ENCODE measurements around the gene DKK3. TPM values are rescaled to one million over a fixed set of nuclear protein-coding genes. Genes with fewer than 3 reads are reported as not detected.

The DKK3 gene
- polyA plus RNA-seq, 2 of the 4 experiments (the other 2 are of a cell fraction), result 18.4 to 20.8 TPM

GRCh38 chr11:11963842-11964773 lies 44.3 kb downstream of the DKK3 start (continued):
- TF ChIP-seq, protein P1, sequence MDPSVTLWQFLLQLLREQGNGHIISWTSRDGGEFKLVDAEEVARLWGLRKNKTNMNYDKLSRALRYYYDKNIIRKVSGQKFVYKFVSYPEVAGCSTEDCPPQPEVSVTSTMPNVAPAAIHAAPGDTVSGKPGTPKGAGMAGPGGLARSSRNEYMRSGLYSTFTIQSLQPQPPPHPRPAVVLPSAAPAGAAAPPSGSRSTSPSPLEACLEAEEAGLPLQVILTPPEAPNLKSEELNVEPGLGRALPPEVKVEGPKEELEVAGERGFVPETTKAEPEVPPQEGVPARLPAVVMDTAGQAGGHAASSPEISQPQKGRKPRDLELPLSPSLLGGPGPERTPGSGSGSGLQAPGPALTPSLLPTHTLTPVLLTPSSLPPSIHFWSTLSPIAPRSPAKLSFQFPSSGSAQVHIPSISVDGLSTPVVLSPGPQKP (IDR thresholded peaks at IDR 0.05; ENCODE audit: low read depth, low read length), result no peak
- TF ChIP-seq HEYL (CRISPR knock-in tag; IDR thresholded peaks at IDR 0.05), result no peak
- TF ChIP-seq HOXB5 (CRISPR knock-in tag; IDR thresholded peaks at IDR 0.05), result no peak
- no peak for TF ChIP-seq CBX8 (IDR thresholded peaks at IDR 0.05)
- no peak for TF ChIP-seq CHD2 (IDR thresholded peaks at IDR 0.05; ENCODE audit: low read length, partially characterized antibody)
- TF ChIP-seq MAZ (IDR thresholded peaks at IDR 0.05; ENCODE audit: borderline replicate concordance, low read depth, low read length), result no peak
- TF ChIP-seq, protein P2, sequence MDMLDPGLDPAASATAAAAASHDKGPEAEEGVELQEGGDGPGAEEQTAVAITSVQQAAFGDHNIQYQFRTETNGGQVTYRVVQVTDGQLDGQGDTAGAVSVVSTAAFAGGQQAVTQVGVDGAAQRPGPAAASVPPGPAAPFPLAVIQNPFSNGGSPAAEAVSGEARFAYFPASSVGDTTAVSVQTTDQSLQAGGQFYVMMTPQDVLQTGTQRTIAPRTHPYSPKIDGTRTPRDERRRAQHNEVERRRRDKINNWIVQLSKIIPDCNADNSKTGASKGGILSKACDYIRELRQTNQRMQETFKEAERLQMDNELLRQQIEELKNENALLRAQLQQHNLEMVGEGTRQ (IDR thresholded peaks at IDR 0.05), result no peak

- no peak overlapping the region for H3K4me2 ChIP-seq
- CTCF ChIA-PET, result interaction anchor here (1.2 to 8.8 kb wide), 4 partner anchors 16 to 165 kb away, joined by 4 to 98 read pairs (median 7); no protein-coding TSS in a partner anchor
- ATAC-seq (no peak), FAIRE-seq (no peak), DNase-seq (ENCODE audit: low read depth in 1 of 2, low spot score in 1 of 2) (no peak)
- no peak for TF ChIP-seq PBX3 (IDR thresholded peaks at IDR 0.05)
- TF ChIP-seq EHMT2 (IDR thresholded peaks at IDR 0.05; ENCODE audit: low read depth), result no peak
- POLR2A ChIA-PET, result no interaction called here
- 86% methylated on average over 7 of the region's 7 CpGs for WGBS (ENCODE audit: missing lambda C conversion rate)
- H3K27ac ChIP-seq, result no peak overlapping the region
- H3K4me3 ChIP-seq, result no peak overlapping the region
- no peaks in the 10 kb centered on the region for H3K4me1 ChIP-seq
- no peaks in the 10 kb centered on the region for H3K9me3 ChIP-seq
Measured at GRCh38 chr11:11963067-11963466, 45.4 kb downstream of the DKK3 start.

GRCh38 chr11:11961399-11962028 lies 46.9 kb downstream of the DKK3 start:
- H3K4me3 ChIP-seq, result no peak overlapping the region
- no peak overlapping the region for H3K4me2 ChIP-seq
- no peak overlapping the region for H3K27ac ChIP-seq
- no peak for DNase-seq (ENCODE audit: low read depth in 1 of 2, low spot score in 1 of 2)
- ATAC-seq, result no peak
- no peak for FAIRE-seq
- no peaks in the 10 kb centered on the region for H3K4me1 ChIP-seq
- CTCF ChIA-PET, result interaction anchor here (0.7 to 8.8 kb wide), 8 partner anchors 14 to 162 kb away, joined by 3 to 98 read pairs (median 4); no protein-coding TSS in a partner anchor
- H3K9me3 ChIP-seq, result no peaks in the 10 kb centered on the region
- TF ChIP-seq, protein P3, sequence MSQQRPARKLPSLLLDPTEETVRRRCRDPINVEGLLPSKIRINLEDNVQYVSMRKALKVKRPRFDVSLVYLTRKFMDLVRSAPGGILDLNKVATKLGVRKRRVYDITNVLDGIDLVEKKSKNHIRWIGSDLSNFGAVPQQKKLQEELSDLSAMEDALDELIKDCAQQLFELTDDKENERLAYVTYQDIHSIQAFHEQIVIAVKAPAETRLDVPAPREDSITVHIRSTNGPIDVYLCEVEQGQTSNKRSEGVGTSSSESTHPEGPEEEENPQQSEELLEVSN (IDR thresholded peaks at IDR 0.05; ENCODE audit: borderline replicate concordance, low read depth), result no peak
- TF ChIP-seq HOXA7 (CRISPR knock-in tag; IDR thresholded peaks at IDR 0.05) (no peak), REST (IDR thresholded peaks at IDR 0.05) (no peak), TP53 (CRISPR knock-in tag; IDR thresholded peaks at IDR 0.05) (no peak), RNF2 (IDR thresholded peaks at IDR 0.05; ENCODE audit: borderline replicate concordance, low read depth) (no peak), MYC (IDR thresholded peaks at IDR 0.05; ENCODE audit: borderline replicate concordance, low read length) (no peak), FOSB (CRISPR knock-in tag; IDR thresholded peaks at IDR 0.05) (no peak), CHD2 (IDR thresholded peaks at IDR 0.05; ENCODE audit: low read length, partially characterized antibody) (no peak), TFCP2L1 (CRISPR knock-in tag; IDR thresholded peaks at IDR 0.05) (no peak)
- WGBS (ENCODE audit: missing lambda C conversion rate), result 96% methylated on average over 3 of the region's 3 CpGs
- POLR2A ChIA-PET, result interaction anchor here (1.0 kb wide), 1 partner anchor 1153 kb away, joined by 3 read pairs; the partner anchor contains the start of gene EIF4G2

Measured in A549 (cell line).